Measurements from ENCODE around the gene RAB22A.
"Not testable (repeated sequence)": the region's sequence is repeated elsewhere in the genome, so short reads cannot be mapped to it uniquely, and the experiment has no call there.

RAB22A gene

GRCh38 chr20:58388882-58389323 lies 79.4 kb downstream of the RAB22A start, which contains the start of gene VAPB:
VAPB (plus strand) TSS chr20:58389229; CDS start chr20:58389460, 231 bp downstream.
- DNase-seq (ENCODE audit: low read depth): peak; percentile 96

- DNase-seq (ENCODE audit: low read depth): no peak
Observed at GRCh38 chr20:58389324-58389967, 79.9 kb downstream of the RAB22A start.

GRCh38 chr20:58389968-58390658 lies 80.6 kb downstream of the RAB22A start:
- DNase-seq (ENCODE audit: low read depth): no peak

GRCh38 chr20:58390659-58391035 lies 81.1 kb downstream of the RAB22A start:
- no peak for DNase-seq (ENCODE audit: low read depth)

- no peak for DNase-seq (ENCODE audit: low read depth)
Observed at GRCh38 chr20:58392286-58392685, 82.8 kb downstream of the RAB22A start.

GRCh38 chr20:58393299-58393698 lies 83.8 kb downstream of the RAB22A start:
- no peak for DNase-seq (ENCODE audit: low read depth)

- no peak for DNase-seq (ENCODE audit: low read depth)
Observed at GRCh38 chr20:58394801-58395200, 85.3 kb downstream of the RAB22A start.

GRCh38 chr20:58395604-58396003 lies 86.1 kb downstream of the RAB22A start:
- no peak for DNase-seq (ENCODE audit: low read depth)

- DNase-seq (ENCODE audit: low read depth): no peak
Observed at GRCh38 chr20:58397429-58397828, 87.9 kb downstream of the RAB22A start.

- DNase-seq (ENCODE audit: low read depth): no peak
Observed at GRCh38 chr20:58398254-58398653, 88.7 kb downstream of the RAB22A start.

GRCh38 chr20:58399926-58400325 lies 90.4 kb downstream of the RAB22A start:
- no peak for DNase-seq (ENCODE audit: low read depth)

- no peak for DNase-seq (ENCODE audit: low read depth)
Observed at GRCh38 chr20:58401162-58401561, 91.6 kb downstream of the RAB22A start.

GRCh38 chr20:58402305-58402704 lies 92.8 kb downstream of the RAB22A start:
- no peak for DNase-seq (ENCODE audit: low read depth)

- DNase-seq (ENCODE audit: low read depth): no peak
Observed at GRCh38 chr20:58402827-58403226, 93.3 kb downstream of the RAB22A start.

GRCh38 chr20:58403272-58403671 lies 93.8 kb downstream of the RAB22A start:
- no peak for DNase-seq (ENCODE audit: low read depth)

GRCh38 chr20:58405504-58406291 lies 96.2 kb downstream of the RAB22A start:
- DNase-seq (ENCODE audit: low read depth): no peak

GRCh38 chr20:58406422-58407001 lies 97.0 kb downstream of the RAB22A start:
- no peak for DNase-seq (ENCODE audit: low read depth)

GRCh38 chr20:58407201-58407873 lies 97.8 kb downstream of the RAB22A start:
- DNase-seq (ENCODE audit: low read depth): no peak

- no peak for DNase-seq (ENCODE audit: low read depth)
Observed at GRCh38 chr20:58407966-58408557, 98.5 kb downstream of the RAB22A start.

GRCh38 chr20:58408603-58409246 lies 99.2 kb downstream of the RAB22A start:
- no peak for DNase-seq (ENCODE audit: low read depth)

- DNase-seq (ENCODE audit: low read depth): not testable (repeated sequence)
Observed at GRCh38 chr20:58414216-58414615, 104.7 kb downstream of the RAB22A start.

Data from stimulated activated CD8-positive, alpha-beta memory T cell treated with anti-CD3 and anti-CD28 coated beads, Interleukin-12 subunit alpha, Interleukin-12 subunit beta, amount 100 ng/mL, for 1 hour (primary cell).